IPS-15b (cell line): Measurements from ENCODE around the gene PLXNA2.

Experiments
- H3K27me3 ChIP-seq: one replicate; pipeline ENCODE4 v1.6.1; 2013; ENCODE audit warnings: low read length; ENCODE audit not compliant: control insufficient read depth, insufficient read depth
- H3K36me3 ChIP-seq: one replicate; pipeline ENCODE4 v1.6.1; 2013; ENCODE audit warnings: low read length; ENCODE audit not compliant: control insufficient read depth, insufficient read depth
- H3K4me1 ChIP-seq: one replicate; pipeline ENCODE4 v1.6.1; 2013; ENCODE audit warnings: mild to moderate bottlenecking, low read length; ENCODE audit not compliant: control insufficient read depth, insufficient read depth
- H3K4me3 ChIP-seq: one replicate; pipeline ENCODE4 v1.5.1; 2013; ENCODE audit warnings: low read depth, low read length
- H3K9ac ChIP-seq: one replicate; pipeline ENCODE4 v1.6.1; 2013; ENCODE audit warnings: low read depth, mild to moderate bottlenecking, low read length
- H3K9me3 ChIP-seq: one replicate; pipeline ENCODE4 v1.6.1; 2013; ENCODE audit warnings: mild to moderate bottlenecking, low read length; ENCODE audit not compliant: control insufficient read depth, insufficient read depth

The PLXNA2 gene

DNA sequence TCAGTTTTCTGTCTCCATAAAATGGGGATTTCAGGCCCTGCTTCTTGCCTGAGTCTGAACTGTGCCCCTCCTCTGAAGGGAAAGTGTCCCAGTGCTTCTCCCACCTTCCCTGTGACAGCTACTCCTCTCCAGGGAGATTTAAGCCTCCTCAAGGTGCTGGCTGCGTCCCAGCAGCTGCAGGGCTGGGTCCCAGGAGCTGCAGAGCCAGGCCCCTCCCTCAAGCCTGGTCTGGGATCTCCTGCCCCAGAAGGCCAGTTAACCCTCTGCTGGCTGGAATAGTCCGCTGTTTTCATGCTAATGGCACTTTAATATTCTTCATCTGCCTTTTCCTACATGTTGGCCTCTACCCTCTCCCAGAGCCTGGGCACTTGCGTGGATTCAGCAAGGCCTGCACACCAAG is 99.0 kb downstream of the PLXNA2 start:
- H3K9me3 ChIP-seq, result no peaks in the 10 kb centered on the region
- no peak overlapping the region for H3K4me3 ChIP-seq
- H3K4me1 ChIP-seq, result peaks cover 12% of the 10 kb centered on the region
- no peaks in the 10 kb centered on the region for H3K27me3 ChIP-seq
- H3K9ac ChIP-seq, result no peak overlapping the region
- no peaks in the 10 kb centered on the region for H3K36me3 ChIP-seq

DNA sequence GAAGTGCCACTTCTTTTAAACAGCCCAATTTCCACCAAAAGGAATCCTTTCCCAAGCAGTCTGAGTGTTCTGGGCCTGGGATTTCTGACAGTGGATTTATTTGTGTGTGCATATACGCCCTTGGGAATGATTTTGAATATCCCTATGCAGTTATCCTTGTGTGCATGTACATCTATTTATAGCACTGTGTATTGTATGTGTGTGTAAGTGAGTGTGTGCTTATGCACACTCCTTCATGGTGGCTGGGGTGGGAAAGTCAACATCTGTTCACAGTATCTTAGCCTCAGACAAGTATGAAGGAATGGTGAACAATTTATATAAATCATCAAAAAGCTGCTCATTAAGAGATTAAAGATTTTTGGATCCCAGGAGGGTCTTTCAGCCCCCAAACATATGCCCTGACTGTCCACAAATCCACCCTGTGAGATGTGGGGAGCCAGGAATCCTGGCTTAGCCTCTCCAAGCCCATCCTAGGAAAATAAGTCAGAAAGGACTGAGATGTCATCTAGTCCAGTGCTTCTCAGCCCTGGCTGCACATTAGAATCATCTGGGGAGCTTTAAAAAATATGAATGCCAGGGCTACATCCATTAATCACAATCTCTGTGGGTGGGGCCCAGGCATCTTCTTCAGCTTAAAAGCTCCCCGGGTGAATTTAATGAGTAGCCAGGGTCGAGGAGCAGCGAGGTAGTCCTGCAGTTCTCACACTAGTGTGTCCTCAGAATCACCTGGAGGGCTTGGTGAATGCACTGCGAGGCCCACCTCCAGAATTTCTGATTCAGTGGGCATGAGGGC is 101.4 kb downstream of the PLXNA2 start:
- H3K9me3 ChIP-seq, result no peaks in the 10 kb centered on the region
- no peaks in the 10 kb centered on the region for H3K36me3 ChIP-seq
- H3K9ac ChIP-seq, result no peak overlapping the region
- no peak overlapping the region for H3K4me3 ChIP-seq
- H3K4me1 ChIP-seq, result peaks cover 9% of the 10 kb centered on the region
- H3K27me3 ChIP-seq, result no peaks in the 10 kb centered on the region

DNA sequence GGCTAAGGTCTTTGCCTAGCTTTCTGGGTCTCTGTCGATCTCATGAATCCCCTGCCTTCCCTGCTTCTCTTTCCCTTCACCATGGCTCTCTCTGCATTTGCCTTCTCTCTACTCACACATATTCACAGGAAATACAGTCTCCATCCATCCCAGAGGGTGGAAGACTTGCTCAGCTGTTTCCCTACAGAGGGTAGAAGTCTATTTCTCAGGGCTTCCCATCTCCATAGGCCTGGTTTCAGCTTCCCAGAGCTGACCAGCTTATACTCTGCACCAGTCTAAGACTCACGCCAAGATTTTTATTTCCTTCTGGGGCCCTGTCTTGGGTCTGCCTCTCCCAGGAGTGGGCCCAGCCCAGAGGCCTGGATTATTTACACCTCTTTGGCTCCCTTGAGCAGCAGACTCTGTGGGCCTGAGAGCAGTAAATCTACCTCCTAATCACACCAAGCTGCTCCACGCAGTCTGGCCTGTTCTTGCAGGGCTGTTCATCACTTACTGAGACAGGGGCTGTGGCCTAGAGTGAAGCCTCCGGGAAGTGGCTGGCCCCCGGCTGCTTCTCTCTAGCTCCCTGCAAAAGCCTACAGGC is 102.5 kb downstream of the PLXNA2 start:
- Histone ChIP-seq H3K4me3 (no peak overlapping the region), H3K9ac (no peak overlapping the region), H3K4me1 (peaks cover 9% of the 10 kb centered on the region), H3K9me3 (no peaks in the 10 kb centered on the region), H3K36me3 (no peaks in the 10 kb centered on the region), H3K27me3 (no peaks in the 10 kb centered on the region)

DNA sequence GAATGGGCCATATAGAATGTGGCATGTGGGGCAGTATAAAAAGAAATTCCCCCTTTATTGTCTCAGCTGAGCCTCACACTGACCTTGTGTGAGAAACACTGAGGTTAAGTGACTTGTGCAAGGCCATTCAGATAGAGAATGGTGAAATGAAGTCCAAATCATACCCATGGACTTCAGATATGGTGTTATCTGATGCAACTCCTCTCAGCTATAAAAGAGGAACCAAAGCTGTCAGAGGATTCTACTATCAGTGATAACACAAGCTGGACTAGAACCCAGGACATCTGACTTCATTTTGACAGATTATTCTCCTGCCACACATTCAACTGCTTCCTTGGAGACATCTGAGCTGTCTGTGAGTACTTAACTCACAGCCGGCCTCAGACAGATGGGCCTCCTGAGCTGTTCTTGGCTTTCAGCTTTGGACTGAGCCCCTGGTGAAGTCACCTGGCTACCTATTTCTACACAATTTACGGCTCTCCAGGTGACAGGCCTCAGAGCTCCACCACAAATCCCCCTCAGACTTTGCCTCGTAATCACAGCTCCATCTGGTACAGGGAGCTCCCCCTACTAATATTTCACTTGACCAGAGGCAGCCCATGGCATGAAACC is 104.6 kb downstream of the PLXNA2 start:
- no peaks in the 10 kb centered on the region for H3K36me3 ChIP-seq
- H3K27me3 ChIP-seq, result no peaks in the 10 kb centered on the region
- H3K9me3 ChIP-seq, result no peaks in the 10 kb centered on the region
- H3K9ac ChIP-seq, result no peak overlapping the region
- no peak overlapping the region for H3K4me3 ChIP-seq
- peaks cover 3% of the 10 kb centered on the region for H3K4me1 ChIP-seq

DNA sequence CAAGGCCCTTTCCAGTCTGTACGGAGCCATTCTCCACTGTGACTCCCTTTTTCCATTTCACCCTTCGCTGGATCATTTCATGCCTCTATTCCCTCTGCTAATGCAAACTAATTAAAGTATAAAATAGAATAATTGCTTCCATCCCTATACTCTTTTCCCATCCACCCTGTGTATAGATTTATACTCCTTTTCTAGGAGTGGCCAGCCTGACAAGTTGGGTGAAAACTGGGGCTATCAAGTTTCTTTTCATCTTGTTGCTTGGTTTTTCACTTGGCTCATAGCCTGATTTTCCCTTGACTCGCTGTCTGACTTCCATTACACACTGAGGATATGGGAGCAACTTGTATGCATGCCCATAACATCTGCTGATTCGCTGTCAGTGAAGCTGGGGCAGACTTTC is 107.0 kb downstream of the PLXNA2 start:
- Histone ChIP-seq H3K36me3 (no peaks in the 10 kb centered on the region), H3K27me3 (no peaks in the 10 kb centered on the region), H3K4me1 (peaks cover 18% of the 10 kb centered on the region), H3K9ac (no peak overlapping the region), H3K4me3 (no peak overlapping the region), H3K9me3 (no peaks in the 10 kb centered on the region)

DNA sequence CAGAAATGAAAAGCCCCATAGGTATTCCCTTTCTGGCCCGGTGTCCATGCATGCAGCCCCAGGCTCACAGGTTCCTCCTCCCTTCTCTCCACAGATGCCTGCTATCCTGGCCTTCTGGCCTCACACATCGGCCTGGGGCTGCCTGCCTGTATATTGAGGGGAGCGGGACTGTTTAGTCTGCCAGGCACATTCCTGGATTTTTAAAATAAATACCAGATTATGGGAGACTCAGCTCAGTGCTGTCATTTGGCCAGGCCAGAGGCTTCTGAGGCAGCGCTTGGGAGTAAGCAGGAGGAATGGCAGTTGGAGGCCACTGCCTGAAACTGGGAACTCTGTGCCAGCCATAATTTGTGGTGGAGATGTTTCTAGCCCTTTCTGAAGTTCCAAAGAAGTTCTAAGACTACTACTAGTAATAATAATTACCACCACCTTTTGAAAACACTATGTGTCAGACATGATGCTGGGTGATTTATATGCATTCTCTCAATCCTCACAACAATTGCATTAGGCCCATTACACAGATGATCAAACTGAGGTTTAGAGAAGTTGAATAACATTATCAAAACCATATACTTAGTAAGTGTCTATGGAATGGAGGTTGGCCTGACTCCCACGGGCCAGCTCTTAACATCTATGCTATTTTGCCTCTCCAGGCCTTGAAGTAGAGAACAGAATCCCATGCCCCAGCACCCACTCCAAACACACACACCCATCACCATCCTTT is 107.6 kb downstream of the PLXNA2 start:
- no peaks in the 10 kb centered on the region for H3K9me3 ChIP-seq
- no peaks in the 10 kb centered on the region for H3K36me3 ChIP-seq
- H3K27me3 ChIP-seq, result peaks cover 3% of the 10 kb centered on the region
- H3K9ac ChIP-seq, result no peak overlapping the region
- H3K4me1 ChIP-seq, result peaks cover 22% of the 10 kb centered on the region
- H3K4me3 ChIP-seq, result no peak overlapping the region

DNA sequence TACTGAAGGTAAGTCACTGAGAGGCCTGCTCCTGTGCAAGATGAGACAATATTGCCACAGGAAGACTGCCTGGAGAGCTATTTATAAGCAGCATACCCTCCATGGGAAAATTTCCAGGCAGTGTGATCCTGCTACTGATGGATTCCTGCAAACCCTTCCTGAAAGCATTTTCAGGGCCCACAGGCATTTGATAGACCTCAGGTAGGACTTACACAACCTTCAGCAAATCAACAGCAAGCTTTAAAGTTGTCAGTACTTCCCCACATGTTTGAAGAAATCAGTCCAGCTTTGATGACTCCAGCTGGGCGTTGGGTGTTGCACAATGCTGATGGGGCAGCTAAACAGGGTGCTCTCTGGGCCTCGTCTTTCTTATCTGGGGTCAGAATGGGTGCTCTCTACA is 108.8 kb downstream of the PLXNA2 start:
- Histone ChIP-seq H3K9me3 (no peaks in the 10 kb centered on the region), H3K4me1 (peaks cover 27% of the 10 kb centered on the region), H3K27me3 (peaks cover 14% of the 10 kb centered on the region), H3K9ac (no peak overlapping the region), H3K36me3 (no peaks in the 10 kb centered on the region), H3K4me3 (no peak overlapping the region)

DNA sequence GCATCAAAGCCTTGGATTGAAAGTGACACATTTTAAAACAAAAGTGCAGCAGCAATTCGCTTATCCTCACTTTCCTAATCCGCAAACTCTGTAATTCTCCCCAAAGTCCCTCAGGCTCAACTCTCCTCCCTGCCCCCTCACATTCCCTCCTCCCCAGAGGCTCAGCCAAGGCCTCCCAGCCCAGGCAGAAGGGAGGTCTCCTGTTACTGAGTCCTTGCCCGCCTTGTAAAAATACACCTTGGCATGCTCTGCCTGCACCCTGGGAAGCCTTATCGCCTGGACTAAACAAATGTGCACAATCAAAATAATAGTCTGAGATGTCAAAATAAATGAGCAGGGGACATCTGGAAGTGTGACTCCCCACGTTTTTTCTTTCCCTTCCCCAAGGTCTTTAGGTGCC is 109.7 kb downstream of the PLXNA2 start:
- H3K9me3 ChIP-seq, result no peaks in the 10 kb centered on the region
- H3K4me3 ChIP-seq, result no peak overlapping the region
- H3K4me1 ChIP-seq, result peaks cover 27% of the 10 kb centered on the region
- no peaks in the 10 kb centered on the region for H3K36me3 ChIP-seq
- H3K27me3 ChIP-seq, result peaks cover 20% of the 10 kb centered on the region
- no peak overlapping the region for H3K9ac ChIP-seq

DNA sequence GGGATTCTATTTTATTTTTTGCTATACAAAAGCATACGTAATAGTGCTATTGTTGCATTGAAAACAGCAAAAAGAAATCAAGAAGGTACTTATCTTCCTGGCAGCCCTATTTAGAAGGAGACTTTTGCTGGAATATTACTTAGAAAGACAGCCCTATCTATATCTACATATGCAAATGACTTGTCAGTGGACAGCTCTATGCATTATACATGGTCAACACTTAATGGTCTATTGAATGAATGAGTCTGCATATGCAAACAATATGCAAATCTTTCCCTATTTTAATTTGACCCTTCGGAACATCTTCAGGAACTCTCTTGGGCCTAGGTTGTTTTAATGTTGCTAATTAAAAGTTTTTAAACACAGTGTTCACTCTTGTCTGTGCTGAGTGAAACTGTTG is 110.8 kb downstream of the PLXNA2 start:
- Histone ChIP-seq H3K4me1 (peaks cover 27% of the 10 kb centered on the region), H3K9ac (no peak overlapping the region), H3K27me3 (peaks cover 20% of the 10 kb centered on the region), H3K36me3 (no peaks in the 10 kb centered on the region), H3K9me3 (no peaks in the 10 kb centered on the region), H3K4me3 (no peak overlapping the region)

DNA sequence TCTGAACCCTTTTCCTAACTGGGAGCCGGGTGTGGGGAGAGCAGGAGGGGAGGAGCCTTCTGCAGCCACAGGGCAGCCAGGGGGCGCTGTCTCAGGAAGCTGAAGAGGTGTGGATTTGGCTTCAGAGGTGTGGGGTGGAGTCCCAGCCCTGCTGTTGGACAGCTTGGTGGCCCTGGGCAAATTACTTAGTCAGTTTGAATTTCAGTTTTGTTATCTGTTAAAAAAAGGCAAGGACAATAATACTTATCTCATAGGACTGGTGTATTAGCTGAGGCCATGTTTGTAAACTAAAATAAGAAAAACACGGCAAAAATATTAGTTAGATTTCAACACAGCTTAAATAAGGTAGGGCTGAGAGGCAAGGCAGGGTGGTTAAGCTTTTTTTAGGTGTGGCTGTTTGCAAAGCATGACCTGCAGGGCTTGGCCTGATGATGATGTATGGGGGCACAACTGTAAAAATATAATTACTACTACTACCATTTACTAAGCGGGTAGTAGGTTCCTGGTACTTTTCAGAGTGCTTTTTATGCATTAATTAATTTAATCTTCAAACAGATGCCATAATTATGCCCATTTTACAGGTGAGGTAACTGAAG is 111.8 kb downstream of the PLXNA2 start:
- H3K4me1 ChIP-seq, result peaks cover 27% of the 10 kb centered on the region
- no peak overlapping the region for H3K9ac ChIP-seq

DNA sequence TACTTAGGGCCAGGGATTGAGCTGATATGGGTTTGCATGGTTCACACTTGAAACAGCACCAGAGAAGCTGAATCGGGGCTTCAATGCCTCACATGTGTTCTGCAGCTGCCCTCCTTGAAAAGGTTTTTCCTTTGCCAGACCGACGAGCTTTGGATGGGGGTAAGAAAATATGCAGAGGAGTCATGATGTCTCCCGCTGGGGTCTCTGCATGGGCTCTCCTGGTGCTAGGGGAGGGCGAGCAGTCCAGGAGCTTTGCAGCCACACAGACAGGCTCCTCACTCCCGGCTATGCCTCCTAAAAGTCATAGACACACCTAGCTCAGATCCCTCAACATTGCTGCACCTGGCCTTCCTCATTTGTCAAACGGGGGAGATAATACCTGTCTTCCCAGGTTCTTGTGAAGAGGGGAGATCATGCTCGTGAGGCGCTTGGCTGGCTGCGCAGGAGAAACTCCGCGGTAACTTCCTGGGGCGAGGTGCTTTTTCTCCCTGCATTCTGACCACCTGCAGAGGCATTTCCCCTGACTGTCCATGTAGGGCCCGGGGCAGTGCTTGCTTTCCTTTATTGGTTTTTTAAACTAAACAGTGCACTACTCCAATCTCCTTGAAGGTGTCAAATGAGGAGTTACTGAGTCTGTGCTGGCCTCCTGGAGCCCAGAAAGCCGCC is 112.4 kb downstream of the PLXNA2 start:
- peaks cover 20% of the 10 kb centered on the region for H3K27me3 ChIP-seq
- no peak overlapping the region for H3K9ac ChIP-seq
- no peaks in the 10 kb centered on the region for H3K36me3 ChIP-seq
- no peaks in the 10 kb centered on the region for H3K9me3 ChIP-seq
- peak overlapping the region; percentile 41 for H3K4me3 ChIP-seq
- H3K4me1 ChIP-seq, result peaks cover 27% of the 10 kb centered on the region

More for the DNA sequence above, 111.8 kb downstream of the PLXNA2 start:
- peaks cover 20% of the 10 kb centered on the region for H3K27me3 ChIP-seq
- no peaks in the 10 kb centered on the region for H3K9me3 ChIP-seq
- peak overlapping the region; percentile 41 for H3K4me3 ChIP-seq
- H3K36me3 ChIP-seq, result no peaks in the 10 kb centered on the region
